Activated T-helper 1 cell treated with anti-CD3 and anti-CD28 coated beads, Interleukin-2, amount 50 U/mL, for 16 hours (primary cell): ENCODE data around the gene TSPAN9.
"Not testable (repeated sequence)": the region's sequence is repeated elsewhere in the genome, so short reads cannot be mapped to it uniquely, and the experiment has no call there.

Experiments used
- DNase-seq, 2 donors: peaks; one replicate each; pipeline ENCODE4 v3.0.0-alpha.2; 2020; ENCODE audit warnings: low read depth in 1 of 2, low spot score in 1 of 2

Gene TSPAN9

DNA sequence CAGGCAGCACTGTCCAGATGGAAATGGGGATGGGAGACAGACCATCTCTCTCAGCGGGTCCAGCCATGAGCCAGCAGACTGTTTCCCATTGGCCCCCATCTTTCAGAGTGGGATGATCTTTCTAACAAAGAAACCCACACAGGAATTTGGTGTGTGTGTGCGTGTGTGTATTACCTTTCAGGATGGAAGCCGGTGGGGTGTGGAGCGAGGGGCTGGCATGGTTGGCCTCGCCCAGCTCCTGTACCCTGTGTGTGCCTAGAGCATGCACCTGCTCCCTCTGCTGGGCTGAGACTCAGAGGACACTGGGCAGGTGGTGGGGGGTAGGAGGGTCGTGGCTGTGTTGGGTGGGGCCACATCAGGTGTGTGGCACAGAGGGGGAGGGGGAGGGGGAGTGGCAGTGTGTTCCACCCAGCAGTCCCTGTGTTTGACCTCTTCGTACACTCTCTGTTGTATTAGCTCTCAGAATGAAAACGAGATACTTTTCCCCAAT, 33.0 kb upstream of the TSPAN9 start:
- DNase-seq: no peak

DNA sequence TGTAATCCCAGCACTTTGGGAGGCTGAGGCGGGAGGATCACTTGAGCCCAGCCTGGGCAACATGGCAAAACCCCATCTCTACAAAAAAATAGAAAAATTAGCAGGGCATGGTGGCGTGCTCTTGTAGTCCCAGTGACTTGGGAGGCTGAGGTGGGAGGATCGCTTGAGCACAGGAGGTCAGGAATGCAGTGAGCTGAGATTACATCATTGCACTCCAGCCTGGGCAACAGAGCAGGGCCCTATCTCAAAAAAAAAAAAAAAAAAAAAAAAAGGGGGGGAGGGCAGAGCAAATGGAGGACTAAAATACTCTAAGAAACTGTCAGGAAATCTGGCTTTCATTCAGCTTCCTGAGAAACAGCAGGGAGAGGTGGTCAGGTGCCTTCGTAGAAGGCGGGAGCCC, 31.7 kb upstream of the TSPAN9 start:
- DNase-seq: no peak

DNA sequence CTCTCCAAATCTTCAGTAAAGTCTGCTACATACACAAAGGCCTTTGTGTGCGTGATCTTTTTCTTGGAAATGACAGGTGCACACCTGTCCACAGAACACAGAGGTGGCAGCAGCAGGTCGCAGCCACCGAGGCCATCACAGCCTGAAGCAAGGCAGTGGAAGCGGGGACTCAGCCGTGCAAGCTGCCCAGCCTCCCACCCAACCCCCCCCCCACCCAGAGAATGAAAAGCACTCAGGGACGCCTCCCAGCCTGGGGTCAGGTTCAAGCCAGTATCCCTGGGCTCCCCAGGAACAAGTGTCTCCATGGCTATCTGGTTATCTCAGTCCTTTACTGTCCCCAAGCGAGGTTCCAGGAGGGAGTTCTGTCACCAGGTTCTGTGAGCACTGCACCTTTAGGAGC, 31.2 kb upstream of the TSPAN9 start:
- DNase-seq: no peak

DNA sequence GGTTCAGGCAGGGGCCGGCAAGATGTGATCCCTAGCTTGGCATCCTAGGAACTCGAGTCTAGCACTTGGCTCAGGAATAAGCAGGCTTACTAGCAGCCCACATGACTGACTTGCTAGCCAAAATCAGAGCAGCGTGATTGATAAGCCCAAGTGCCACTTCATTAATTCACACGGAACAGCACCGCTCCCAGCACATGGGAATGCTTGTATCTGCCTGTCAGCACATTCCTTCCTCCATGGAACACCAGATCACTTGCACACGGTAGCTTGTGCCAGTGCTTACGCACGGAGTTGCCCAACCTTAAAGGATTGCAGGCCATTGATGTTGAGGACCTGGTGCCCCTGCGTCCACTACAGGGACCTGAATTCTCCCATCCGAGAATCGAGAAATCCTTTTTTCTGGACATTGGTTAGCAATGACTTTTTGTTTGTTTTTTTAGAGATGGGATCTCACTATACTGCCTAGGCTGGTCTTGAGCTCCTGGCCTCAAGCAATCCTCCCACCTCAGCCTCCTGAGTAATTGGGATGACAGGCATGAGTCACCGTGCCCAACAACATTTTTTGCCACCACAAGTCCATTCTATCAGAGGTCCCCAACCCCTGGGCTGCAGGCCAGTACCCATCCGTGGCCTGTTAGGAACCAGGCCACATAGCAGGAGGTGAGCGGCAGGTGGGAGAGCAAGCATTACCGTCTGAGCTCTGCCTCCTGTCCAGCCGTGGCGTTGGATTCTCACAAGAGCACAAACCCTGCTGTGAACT, 30.6 kb upstream of the TSPAN9 start:
- DNase-seq: no peak

DNA sequence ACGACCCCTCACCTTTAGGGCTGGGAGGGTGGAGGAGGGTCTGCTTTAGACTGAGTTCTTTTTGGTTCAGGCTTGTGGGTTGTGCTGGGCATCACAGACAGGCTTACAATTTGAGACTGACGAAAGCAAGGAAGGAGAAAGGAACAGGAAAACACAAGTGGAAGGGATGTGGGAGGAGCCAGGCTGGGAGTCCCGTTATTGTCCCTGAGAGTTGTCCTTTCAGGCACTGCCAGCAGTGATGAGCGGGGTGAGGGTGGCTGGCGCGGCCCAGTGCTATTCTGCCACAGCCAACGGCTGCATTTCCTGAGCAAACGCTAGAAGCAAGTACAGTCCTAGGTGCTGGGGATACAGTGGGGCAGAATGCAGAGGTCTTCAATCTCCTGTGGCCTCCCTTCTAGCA, 29.2 kb upstream of the TSPAN9 start:
- DNase-seq: no peak

DNA sequence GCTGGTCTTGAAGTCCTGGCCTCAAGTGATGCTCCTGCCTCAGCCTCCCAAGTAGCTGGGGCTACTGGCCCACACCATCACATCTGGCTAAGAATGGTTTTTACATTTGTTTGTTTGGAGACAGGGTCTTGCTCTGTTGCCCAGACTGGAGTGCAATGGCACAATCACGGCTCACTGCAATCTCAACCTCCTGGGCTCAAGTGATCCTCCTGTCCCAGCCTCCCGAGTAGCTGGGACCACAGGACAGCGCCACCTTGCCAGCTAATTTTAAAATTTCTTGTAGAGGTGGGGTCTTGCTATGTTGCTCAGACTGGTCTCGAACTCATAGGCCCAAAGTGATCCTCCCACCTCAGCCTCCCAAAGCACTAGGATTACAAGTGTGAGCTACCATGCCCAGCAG, 28.6 kb upstream of the TSPAN9 start:
- DNase-seq: no peak

DNA sequence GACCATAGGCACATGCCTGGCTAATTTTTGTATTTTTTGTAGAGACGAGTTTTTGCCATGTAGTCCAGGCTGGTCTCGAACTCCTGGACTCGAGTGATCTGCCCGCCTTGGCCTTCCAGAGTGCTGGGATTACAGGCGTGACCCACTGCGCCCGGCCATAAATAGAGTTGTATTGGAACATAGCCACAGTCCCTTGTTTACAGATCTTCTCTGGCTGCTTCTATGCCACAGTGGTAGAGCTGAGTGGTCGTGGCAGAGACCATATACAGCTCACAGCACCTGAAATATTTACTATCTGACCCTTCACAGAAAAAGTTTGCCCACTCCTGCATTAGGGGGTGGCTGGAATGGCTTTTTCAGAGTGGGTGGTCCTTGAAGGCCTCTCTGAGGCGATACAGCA, 28.0 kb upstream of the TSPAN9 start:
- DNase-seq: no peak

DNA sequence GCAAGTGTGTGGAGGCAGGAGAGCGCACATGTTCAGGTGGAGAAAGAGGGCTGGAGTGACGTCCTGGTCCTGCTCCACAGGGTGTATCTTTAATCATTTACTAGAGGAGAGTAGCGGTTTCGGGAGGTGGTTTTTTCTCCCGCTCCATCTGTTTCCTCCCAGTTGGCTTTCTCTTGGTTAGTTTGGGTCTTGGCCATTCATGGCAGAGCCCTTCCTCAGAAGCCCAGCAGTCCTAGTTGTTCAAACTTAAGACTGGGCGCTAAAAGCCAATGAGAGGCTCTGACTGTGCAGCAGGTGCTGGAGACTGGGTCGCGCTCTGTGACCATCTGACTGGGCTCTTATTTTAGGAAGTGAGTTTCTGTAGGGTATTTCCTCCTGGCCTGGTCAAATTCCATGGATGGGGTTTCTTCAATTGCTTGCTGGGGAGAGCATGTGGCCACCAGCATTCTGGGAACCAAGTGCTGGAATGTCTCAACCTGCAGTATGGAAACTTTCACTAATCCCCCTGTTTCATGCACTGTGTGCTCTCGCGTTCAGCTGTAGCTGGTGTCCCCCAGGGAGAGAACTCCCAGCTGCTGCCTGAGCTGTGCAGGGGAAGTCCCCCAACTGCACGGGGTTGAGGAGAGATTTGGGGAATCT, 27.4 kb upstream of the TSPAN9 start:
- DNase-seq: no peak

DNA sequence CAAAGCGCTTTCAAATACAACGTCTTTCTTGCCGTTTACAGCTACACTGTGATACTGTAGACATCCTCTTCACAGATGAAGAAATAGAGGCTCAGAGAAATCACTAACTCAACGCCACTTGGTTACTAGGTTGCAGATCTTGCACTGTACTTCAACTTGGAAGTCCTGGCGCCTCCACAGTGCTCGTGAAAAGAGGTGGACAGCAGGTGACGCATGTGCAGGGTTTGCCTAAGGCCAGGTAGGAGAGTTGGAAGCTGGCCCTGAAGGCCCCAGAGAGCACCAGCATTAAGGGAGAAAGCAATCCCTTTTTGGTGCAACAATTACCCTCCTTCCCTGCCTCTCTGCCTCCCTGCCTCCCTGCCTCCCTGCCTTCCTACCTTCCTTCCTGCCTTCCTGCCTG, 22.8 kb upstream of the TSPAN9 start:
- no peak for DNase-seq

DNA sequence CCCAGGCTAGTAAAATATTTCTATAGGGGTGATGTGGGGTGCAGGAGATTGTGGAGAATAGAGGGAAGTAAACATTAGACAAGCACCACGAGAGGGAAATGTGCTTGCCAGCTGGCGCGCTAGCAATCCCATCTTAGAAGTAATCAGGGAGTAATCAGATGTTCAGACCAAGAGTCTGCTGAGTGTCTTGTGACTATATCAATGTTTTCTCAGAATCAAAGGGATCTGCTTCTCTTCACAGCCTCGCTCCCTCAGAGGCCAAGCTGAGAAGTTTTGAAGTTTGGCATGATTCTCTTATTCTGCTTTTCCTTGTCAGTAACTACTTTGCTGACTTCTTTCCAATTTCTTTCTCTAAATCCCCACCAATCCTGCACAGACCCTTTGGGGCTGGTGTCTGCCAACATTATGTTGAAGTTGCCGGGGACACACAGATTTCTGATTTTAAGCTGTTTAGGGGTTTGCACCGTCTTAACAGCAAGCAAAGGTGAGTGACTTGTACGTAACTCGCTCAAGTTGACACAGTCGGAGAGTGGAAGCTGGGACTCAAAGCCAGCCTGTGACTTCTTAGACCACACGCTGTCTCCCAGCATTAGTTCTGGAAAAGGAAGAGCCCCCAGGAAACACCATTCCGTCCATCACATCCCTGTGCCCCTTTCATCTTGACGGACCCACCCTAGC, 22.0 kb upstream of the TSPAN9 start:
- DNase-seq: no peak

DNA sequence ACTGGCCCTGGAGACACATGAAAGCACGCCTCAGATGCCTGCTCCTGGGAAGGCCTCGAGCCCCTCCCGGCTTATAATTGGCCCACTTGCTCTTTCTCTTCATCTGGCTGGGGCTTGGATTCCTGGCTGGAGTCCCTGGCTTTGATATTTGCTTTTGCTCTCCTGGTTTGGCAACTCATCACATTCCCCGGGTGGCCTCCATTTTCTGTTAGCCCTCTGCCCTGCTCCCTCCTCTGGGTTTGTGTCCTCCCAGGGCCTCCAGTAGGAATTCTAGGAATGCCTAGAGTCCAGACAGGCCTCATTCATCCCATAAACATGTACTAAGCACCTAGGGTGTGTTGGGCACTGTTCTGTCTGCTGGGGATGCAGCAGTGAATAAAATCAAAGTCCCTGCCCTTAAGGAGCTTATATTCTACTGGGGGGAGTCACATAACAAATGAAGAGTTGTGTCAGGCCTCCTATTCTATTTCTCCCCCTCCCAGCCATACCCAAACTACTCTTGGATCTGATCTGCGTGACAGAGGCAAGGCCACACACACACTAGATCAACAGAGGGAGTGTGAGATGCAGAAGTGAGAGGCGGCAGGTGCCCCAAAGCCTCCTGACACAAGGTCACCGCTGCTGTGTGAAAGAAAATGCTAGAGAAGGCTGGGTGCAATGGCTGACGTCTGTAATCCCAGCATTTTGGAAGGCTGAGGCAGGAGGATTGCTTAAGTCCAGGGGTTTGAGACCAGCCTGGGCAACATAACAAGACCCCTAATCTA, 21.3 kb upstream of the TSPAN9 start:
- no peak for DNase-seq

DNA sequence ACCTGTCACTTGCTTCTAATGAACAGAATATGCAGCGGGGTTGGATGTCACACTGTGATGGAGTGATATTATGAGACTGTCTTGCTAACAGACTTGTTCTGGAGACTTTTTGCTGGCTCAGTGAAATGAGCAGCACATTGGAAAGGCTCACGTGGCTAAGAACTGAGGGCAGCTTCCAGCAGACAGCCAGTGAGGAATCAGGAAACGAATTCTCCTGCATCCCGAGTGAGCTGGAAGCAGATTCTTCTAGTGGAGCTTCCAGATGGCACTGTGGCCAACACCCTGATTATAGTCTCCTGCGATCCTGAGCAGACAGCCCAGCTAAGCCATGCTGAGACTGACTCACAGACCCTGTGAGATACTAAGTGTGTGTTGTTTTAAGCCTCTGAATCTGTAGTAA, 16.1 kb upstream of the TSPAN9 start:
- no peak for DNase-seq

DNA sequence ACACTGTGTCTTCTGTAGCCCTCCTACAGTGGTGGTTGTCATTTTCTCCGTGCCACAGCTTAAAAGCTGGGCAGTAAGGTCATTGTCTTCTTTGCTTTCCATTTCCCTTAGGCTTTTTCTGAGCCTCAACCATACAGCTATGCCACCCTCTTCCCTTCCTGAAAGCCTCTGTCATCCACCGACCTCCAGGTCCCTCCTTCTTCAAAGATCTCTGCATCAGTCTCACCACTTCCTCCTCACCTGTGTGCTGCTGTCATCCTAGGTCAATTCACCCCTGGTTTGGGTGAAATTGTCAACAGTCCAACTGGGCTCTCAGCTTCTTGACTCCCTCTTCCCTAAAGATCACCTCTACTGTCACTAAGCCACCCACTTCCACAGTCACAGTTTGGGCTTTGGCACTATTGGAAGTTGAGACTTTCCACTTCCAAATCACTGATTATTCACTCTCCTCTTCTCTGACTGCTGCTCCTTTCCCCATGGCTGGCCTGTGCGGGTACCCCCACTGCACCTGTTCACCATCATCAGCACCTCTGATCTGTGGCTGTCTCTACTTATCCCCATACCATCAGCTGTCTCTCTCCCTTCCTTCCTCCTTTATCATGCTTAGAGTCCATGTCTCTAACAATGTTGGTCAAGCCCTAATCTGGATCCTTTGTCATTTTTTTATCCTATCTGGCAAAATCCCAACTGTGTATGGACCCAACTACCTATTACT, 15.5 kb upstream of the TSPAN9 start:
- DNase-seq: no peak

DNA sequence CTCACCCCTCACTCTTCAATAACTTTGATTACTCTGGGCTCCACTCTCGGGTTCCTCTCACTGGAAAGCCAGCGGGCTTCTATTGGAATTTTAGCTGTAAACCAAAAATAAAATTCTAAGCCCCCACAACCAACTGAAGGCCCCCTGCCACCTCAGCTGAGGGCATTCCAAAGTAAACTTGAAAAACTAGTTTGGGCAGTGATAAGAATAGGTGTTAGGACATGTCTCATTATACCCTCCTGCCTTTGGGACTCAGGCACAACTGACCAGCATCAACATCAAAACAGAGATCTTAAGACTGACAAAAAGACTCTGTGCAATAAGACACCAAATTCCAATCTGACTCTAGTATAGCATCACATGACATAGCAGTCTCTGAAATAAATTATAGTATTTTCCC, 11.9 kb upstream of the TSPAN9 start:
- no peak for DNase-seq

DNA sequence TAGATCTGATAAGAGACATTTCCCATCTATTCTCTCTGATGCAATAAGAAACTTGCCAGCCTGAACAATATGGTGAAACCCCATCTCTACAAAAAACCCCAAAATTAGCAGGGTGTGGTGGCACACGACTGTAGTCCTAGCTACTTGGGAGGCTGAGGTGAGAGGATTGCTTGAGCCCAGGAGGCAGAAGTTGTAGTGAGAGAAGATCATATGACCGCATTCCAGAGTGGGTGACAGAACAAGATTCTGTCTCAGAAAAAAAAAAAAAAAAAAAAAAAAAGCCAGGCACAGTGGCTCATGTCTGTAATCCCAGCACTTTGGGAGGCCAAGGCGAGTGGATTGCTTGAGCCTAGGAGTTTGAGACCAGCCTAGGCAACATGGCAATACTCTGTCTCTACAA, 11.3 kb upstream of the TSPAN9 start:
- not testable (repeated sequence) for DNase-seq

DNA sequence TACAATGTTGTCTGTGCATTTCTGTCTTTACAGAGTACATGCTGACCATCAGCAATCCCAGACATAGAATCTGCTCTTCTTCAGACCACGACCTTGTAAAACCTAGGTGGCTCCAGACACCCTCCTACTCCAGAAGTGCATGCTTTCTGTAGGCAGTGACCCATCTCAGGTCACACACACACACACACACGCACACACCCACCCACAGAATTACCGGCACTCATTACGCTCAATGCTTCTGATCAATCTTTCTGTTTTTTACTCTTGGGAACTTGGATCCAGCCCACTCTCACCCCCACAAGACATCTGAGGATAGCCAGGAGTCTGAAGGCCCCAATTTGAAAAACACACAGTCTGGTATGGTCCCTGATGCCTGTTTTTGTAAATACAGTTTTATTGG, 7.5 kb upstream of the TSPAN9 start:
- no peak for DNase-seq

DNA sequence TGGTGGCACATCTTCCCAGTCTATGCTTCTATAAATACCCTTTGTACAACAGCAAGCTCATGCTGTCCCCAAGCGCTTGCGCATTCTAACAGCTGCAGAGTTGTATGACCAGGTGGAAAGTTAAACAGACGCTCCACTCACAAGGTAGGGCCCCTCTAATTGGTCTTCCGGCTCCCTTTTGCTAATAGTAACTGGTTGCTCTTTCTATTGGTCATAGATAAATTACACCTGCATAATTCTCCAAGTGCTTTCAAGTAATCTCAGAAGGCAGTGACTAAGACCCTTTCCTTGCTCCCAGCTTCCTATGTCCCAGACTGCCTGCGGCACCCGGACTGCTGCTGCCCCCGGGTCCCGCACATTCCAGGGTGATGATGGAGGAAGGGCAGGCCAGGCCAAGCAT, 6.1 kb upstream of the TSPAN9 start:
- no peak for DNase-seq

DNA sequence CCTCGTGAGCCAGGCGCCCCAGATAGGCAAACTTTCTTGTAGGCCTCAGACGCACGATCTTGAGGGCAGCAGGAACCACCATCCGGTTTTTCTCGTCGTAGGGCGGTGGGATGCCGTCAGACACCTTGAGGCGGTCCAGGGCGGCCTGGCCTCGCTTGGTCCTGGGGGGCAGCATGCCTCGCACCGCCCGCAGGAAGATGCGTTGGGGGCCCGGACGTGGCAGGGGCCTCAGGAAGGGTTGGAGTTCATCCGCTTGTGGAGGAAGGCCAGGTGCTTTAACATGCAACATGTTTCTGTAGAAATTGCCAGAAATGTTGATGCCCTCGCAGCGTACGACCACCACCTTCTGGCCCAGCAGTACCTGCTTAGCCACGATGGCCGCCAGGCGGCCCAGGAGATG, 5.5 kb upstream of the TSPAN9 start:
- no peak for DNase-seq

DNA sequence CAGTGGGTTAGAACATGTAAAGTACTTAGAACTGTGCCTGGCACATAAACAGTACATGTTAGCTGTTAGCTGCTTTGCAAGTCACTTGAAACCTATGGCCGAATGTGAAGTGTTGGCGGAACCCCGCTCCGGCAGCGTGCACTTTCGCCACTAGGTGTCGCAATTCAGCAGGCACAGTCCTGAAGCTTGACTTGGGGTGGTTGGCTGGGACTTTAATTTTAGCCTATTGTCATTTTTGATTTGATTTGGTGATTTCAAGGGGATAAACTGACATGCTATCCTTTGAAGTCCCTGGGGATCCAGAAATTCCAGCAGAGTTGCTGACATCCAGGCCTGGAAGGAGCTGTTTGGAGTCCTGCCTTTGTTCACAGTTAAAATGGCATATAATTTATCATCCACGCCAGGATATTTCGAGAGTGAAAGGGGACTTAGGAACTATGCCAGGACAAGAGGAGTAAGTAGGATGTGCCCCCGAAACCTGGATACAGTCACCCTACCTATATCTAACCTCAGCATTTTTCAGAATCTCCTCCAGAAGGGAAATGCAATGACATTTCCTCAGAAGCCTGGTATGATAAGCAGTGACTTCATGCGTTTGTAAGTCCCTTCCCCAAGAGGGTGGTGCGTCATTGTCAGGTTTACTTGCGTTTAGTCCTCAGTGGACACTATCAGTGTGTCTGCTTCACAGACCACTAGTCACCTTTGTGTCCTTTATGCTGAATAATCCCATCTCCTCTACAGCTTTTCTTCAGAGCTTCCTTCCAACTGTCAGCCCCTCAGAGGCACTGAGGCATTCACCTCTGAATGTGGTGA, 3.5 kb upstream of the TSPAN9 start:
- DNase-seq: peak; percentile 74 to 81

DNA sequence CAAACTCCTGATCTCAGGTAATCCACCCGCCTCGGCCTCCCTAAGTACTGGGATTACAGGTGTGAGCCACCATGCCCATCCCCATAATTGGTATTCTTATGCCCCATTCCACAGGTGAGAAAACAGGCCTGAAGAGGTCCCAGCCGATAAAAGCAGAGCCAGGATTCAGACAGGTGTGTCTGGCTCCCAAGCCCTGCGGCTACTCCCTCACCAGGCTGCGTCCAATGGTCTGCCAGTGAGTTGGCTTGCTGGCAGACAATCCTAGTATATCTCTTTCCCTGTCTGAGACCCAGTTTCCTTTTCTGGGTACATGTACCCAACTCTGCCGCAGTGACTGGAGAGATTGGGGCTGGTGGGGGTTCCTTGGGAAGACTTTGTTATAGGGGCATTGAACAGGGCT, 1.9 kb upstream of the TSPAN9 start:
- DNase-seq: no peak
